Ovary (tissue), 3 donors: Measurements from ENCODE around the gene SNX30.

Experiments used
- POLR2A ChIP-seq: fragments of 450-650 bp; IDR thresholded peaks from one replicate; pipeline ENCODE4 v1.6.1; 2017; ENCODE audit warnings: antibody characterized with exemption, mild to moderate bottlenecking, moderate library complexity
- TF ChIP-seq, protein P1 (sequence below), 3 donors: fragments of 450-650 bp in 2 of 3; fragments of 200-600 bp in 1 of 3; IDR thresholded peaks; one replicate each; pipeline versions ENCODE4 v1.5.1 to v1.8.0; 2016 to 2022; ENCODE audit warnings: antibody characterized with exemption in 3 of 3, mild to moderate bottlenecking in 1 of 3
- donor health status: DM: no; HTN: no; CAD: no.

DNA sequence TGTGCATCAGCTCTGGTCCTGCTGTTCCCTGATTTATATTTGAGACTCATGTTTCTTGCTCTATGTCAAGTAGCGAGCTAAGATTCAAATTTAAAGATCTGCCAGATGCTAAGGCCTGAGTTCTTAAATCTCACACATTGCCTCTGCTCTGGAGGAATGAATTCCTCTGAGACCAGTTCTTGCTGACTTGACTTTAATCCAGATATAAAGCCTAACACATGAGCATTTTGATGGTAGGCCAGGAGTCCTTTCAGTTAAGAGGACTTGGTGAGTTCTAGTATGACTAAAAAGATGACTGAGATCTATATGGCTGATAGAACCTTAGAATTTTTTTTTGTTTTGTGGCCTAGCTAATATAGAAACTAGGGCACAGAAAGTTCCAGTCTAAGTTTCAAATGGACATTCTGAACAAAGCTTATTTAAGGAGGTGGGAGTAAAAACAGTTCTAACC lies 31.3 kb upstream of the SNX30 start:
- TF ChIP-seq, protein P1, sequence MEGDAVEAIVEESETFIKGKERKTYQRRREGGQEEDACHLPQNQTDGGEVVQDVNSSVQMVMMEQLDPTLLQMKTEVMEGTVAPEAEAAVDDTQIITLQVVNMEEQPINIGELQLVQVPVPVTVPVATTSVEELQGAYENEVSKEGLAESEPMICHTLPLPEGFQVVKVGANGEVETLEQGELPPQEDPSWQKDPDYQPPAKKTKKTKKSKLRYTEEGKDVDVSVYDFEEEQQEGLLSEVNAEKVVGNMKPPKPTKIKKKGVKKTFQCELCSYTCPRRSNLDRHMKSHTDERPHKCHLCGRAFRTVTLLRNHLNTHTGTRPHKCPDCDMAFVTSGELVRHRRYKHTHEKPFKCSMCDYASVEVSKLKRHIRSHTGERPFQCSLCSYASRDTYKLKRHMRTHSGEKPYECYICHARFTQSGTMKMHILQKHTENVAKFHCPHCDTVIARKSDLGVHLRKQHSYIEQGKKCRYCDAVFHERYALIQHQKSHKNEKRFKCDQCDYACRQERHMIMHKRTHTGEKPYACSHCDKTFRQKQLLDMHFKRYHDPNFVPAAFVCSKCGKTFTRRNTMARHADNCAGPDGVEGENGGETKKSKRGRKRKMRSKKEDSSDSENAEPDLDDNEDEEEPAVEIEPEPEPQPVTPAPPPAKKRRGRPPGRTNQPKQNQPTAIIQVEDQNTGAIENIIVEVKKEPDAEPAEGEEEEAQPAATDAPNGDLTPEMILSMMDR (IDR thresholded peaks at IDR 0.05), result no peak
- TF ChIP-seq POLR2A, result no peak
